ENCODE measurements around the gene TENT5C. TPM values are rescaled to one million over a fixed set of nuclear protein-coding genes. Genes with fewer than 3 reads are reported as not detected.
A peak's percentile ranks its signal among the peaks of the same experiment; 100 is the strongest.
"Not testable (repeated sequence)": the region's sequence is repeated elsewhere in the genome, so short reads cannot be mapped to it uniquely, and the experiment has no call there.

TENT5C gene
- 1 to 10 TPM; 5.4 to 6.9 TPM for total RNA-seq

DNA sequence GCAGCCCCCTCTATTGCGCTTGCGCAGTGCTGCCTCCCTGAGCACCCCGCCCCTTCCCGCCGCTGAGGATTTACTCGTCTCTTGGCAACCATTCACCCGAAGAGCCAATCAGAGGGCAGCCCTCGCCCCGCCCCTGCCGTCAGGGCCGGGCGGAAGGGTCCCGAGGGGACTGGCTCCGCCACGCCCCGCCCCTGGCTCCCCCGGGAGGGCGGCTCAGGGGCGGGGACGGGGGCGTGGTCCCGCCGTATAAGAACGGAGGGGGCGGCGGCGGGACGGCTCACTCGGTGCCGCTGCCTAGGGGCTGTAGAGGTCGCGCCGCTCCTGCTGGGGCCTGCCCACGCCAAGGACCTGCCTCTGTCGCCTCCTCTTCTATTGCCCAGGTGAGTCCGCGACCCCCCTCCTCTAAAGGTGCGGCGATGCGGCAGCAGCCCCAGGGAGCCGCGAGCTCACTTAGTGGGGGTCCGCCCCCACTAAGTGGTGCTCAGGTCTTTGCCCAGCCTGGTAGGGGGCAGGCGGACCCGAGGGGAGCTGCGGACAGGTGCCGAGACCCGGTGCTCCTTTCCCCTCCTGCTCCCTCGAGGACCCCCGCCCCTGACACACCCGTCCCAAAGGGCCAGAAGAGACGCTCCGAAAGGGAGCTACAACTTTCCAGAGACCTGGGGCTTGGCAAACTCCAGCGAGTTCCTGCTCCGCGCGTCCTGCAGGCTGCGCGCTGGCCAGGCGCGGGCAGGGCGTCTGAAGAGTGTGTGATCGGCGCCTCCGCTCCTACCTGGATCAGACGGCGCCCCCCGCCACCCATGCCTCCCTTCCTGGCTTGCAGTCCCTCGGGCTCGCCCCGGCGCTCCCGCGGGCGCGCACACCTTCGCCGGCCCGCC, at the start of gene TENT5C:
TSS of gene TENT5C (plus strand) at position 275 of the 875 bp plus-strand sequence. CDS start 16,821 bp downstream, outside the sequence.
- TF ChIP-seq, protein P1, sequence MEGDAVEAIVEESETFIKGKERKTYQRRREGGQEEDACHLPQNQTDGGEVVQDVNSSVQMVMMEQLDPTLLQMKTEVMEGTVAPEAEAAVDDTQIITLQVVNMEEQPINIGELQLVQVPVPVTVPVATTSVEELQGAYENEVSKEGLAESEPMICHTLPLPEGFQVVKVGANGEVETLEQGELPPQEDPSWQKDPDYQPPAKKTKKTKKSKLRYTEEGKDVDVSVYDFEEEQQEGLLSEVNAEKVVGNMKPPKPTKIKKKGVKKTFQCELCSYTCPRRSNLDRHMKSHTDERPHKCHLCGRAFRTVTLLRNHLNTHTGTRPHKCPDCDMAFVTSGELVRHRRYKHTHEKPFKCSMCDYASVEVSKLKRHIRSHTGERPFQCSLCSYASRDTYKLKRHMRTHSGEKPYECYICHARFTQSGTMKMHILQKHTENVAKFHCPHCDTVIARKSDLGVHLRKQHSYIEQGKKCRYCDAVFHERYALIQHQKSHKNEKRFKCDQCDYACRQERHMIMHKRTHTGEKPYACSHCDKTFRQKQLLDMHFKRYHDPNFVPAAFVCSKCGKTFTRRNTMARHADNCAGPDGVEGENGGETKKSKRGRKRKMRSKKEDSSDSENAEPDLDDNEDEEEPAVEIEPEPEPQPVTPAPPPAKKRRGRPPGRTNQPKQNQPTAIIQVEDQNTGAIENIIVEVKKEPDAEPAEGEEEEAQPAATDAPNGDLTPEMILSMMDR (IDR thresholded peaks at IDR 0.05), result no peak
- peak within 1 kb of the TSS; percentile 83 for H3K4me3 ChIP-seq
- ATAC-seq (ENCODE audit: insufficient number of reproducible peaks, low FRiP score, low read depth), result peak; percentile 88
- no peaks in the 10 kb centered on the region for H3K27me3 ChIP-seq (replicated peaks; ENCODE audit: insufficient read depth)
- DNase-seq (ENCODE audit: low spot score), result peak; percentile 91
- peaks cover 24 to 39% of the 10 kb centered on the region in 2 donors for H3K4me1 ChIP-seq (ENCODE audit: control insufficient read depth in 1 of 2, low read depth in 2 of 2)
- no peaks in the 10 kb centered on the region for H3K9me3 ChIP-seq
- peak within 1 kb of the TSS; percentile 78 to 90 for H3K27ac ChIP-seq
- no peaks in the 10 kb centered on the region for H3K36me3 ChIP-seq

DNA sequence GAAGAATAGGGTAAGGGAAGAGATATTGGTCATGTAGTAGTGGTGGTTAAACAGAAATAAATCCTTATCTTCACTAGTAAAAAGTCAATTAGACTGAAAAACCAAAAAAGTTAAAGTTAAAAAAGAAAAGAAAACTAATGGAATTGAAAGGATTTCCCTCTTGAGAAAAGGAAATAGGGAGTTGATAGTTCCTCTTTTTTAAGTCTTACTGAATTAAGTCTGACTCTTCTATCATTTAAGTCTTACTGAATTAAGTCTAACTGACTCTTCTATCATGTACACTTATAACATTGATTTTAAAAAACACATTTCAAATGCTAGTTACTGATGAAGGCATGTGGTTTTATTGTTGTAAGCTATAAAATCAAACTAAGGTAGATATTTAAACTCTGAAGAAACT, 49.5 kb upstream of the TENT5C start:
- H3K4me3 ChIP-seq, result no peak overlapping the region
- no peaks in the 10 kb centered on the region for H3K27me3 ChIP-seq (replicated peaks; ENCODE audit: insufficient read depth)
- TF ChIP-seq, protein P1 (IDR thresholded peaks at IDR 0.05), result no peak
- DNase-seq (ENCODE audit: low spot score) (no peak), ATAC-seq (ENCODE audit: insufficient number of reproducible peaks, low FRiP score, low read depth) (no peak)
- H3K27ac ChIP-seq, result no peak overlapping the region
- no peaks in the 10 kb centered on the region for H3K36me3 ChIP-seq
- H3K4me1 ChIP-seq (ENCODE audit: control insufficient read depth in 1 of 2, low read depth in 2 of 2), result no peaks in the 10 kb centered on the region
- H3K9me3 ChIP-seq, result no peaks in the 10 kb centered on the region

DNA sequence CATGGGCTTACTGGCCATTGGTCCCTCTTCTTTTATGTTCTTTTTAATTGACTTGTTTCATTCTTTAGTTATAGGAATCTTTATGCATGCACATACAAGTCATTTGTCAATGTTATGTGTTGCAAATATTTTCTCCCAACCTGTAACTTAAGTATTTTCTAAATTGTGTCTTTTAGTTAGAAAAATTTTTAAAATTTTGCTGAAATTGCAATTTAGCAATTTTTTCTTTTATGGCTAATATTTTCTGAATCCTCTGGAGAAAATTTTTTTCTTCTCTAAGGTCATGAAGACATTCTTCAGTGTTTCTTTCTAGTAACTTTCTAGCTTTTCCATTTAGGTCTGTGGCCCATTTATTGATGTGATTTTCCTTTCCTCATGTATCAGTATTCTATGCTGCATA, 48.9 kb upstream of the TENT5C start:
- H3K9me3 ChIP-seq, result no peaks in the 10 kb centered on the region
- H3K4me1 ChIP-seq (ENCODE audit: control insufficient read depth in 1 of 2, low read depth in 2 of 2), result no peaks in the 10 kb centered on the region
- ATAC-seq (ENCODE audit: insufficient number of reproducible peaks, low FRiP score, low read depth) (no peak), DNase-seq (ENCODE audit: low spot score) (no peak)
- no peak overlapping the region for H3K27ac ChIP-seq
- no peaks in the 10 kb centered on the region for H3K36me3 ChIP-seq
- TF ChIP-seq, protein P1 (IDR thresholded peaks at IDR 0.05), result no peak
- no peaks in the 10 kb centered on the region for H3K27me3 ChIP-seq (replicated peaks; ENCODE audit: insufficient read depth)
- no peak overlapping the region for H3K4me3 ChIP-seq

DNA sequence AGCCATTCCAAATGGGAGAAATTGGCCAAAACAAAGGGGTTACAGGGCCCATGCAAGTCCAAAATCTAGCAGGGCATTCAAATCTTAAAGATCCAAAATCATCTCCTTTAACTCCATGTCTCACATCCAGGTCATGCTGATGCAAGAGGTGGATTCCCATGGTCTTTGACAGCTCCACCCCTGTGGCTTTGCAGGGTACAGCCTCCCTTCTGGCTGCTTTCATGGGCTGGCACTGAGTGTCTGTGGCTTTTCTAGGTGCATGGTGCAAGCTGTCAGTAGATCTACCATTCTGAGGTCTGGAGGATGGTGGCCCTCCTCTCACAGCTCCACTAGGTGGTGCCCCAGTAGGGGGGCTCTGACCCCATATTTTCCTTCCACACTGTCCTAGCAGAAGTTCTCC, 47.4 kb upstream of the TENT5C start:
- not testable (repeated sequence) for H3K27me3 ChIP-seq (replicated peaks; ENCODE audit: insufficient read depth); H3K9me3 ChIP-seq; H3K36me3 ChIP-seq; DNase-seq (ENCODE audit: low spot score); H3K27ac ChIP-seq; H3K4me1 ChIP-seq (ENCODE audit: control insufficient read depth in 1 of 2, low read depth in 2 of 2); ATAC-seq (ENCODE audit: insufficient number of reproducible peaks, low FRiP score, low read depth); H3K4me3 ChIP-seq

DNA sequence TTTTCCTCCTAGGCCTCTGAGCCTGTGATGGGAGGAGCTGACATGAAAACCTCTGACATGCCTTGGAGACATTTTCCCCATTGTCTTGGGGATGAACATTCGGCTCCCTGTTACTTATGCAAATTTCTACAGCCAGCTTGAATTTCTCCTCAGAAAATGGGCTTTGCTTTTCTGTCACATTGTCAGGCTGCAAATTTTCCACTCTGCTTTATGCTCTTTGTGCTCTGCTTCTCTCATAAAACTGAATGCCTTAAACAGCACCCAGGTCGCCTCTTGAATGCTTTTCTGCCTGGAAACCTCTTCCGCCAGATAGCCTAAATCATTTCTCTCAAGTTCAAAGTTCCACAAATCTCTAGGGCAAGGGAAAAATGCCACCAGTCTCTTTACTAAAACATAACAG, 46.7 kb upstream of the TENT5C start:
- Histone ChIP-seq H3K9me3 (no peaks in the 10 kb centered on the region), H3K4me1 (ENCODE audit: control insufficient read depth in 1 of 2, low read depth in 2 of 2) (peaks cover 0 to 9% of the 10 kb centered on the region in 2 donors), H3K36me3 (no peaks in the 10 kb centered on the region), H3K27me3 (replicated peaks; ENCODE audit: insufficient read depth) (no peaks in the 10 kb centered on the region), H3K4me3 (no peak overlapping the region), H3K27ac (no peak overlapping the region)
- DNase-seq (ENCODE audit: low spot score) (no peak), ATAC-seq (ENCODE audit: insufficient number of reproducible peaks, low FRiP score, low read depth) (no peak)
- TF ChIP-seq, protein P1 (IDR thresholded peaks at IDR 0.05), result no peak

Measured in thoracic aorta (tissue), 2 donors.